ENCODE measurements around the gene BUD31.
"Not testable (repeated sequence)": the region's sequence is repeated elsewhere in the genome, so short reads cannot be mapped to it uniquely, and the experiment has no call there.

Gene BUD31

DNA sequence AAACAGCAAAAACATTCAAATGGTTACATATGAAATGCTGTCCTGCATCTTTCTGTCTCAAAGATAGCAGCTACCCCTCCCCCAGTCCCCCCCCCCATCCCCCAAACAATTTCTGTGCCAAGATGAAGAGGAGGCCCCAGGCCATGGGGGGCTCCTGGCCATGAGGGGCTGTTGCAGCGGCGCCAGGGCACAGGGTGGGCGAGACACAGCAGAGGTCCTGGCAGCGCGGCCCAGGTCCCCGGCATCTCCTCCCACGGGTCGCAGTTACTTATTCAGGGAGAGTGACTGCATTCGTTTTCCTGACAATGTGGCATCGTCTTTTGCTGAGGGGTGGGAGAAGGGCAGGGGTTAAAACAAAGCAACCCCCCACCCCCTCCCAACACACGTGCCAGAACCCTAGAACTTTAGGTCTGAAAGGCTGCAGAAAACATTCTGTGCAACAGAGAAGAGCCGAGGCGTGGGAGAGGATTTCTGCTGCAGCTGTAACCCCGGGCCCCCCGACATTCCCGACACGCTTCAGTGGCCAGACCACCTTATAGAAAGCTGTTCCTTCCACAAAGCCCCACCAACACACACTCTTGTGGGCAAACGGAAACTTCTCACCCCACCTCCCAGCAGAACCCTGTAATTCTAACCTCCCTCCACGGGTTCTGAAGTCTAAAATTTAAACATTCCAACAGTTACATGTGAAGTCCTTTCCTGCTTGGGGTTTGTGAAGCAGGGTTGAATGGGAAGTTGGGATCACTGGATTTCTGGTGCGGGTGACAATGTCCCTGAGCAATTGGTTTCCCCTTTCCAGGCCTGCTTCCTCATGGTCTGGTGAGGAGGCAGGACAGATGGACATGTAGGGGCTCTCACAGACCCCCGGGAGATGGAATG is 12.1 kb upstream of the BUD31 start:
- H3K4me3 ChIP-seq (ENCODE audit: low read depth, low read length) = no peak overlapping the region
- no peak for DNase-seq (ENCODE audit: low read depth)

DNA sequence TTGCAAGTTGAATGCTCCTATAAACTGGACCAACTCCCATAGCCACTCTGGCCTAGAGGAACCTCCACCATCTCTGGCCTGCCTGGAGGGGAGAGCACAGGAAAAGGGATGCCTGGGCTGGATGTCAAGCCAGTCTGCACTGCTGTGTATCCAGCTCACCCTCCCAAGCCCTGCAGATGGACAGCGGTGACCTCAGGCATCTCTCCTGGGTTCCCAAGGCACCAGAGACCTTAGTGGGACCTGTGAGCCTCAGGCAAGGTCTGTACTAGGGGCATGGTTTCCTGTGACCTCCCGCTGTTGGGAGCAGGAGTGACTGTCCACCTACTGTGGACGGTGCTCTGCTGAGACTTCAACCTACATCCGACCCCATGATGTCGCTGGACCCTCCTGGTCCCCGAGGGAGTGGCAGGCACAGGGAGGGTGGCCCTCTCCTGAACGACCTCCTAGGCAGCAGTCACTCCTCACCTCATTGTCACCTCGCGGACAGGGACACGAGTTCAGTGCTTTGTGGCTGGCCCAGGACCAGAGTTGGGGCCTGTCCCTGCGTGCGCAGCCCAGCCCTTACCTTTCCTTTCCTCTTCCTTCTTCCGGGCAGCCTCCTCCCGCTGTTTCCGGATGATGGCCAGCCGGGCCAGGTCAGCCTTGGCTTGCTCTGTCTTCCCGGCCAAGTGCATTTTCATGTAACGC is 11.3 kb upstream of the BUD31 start:
- H3K4me3 ChIP-seq (ENCODE audit: low read depth, low read length) = no peak overlapping the region
- no peak for DNase-seq (ENCODE audit: low read depth)

DNA sequence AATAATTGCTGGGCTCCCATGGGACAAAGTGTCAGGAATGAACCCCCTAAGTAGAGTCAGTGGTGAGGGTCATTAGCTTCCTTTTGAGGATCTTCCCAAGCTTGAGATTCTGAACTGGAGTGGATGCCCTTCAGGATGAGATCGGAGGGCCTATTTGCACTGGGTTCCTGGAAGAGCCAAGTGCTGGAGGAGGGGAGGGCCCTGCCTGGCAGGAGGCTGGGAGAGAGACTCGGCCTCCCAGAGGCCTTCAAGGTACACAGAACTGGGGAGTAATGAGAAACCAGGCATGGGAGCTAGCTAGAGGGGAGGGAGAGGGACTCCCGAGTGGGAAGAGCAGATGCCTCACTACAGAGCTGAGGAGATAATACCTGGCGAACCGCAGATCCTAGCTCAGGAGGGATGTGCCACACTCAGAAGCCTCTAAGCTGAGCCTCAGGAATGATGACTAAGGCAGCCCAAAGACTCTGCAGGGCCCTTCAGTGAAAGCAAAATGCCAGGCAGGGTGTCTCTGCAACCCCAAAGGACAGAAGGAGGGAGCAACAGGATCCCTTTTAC is 9.8 kb upstream of the BUD31 start:
- no peak for DNase-seq (ENCODE audit: low read depth)
- no peak overlapping the region for H3K4me3 ChIP-seq (ENCODE audit: low read depth, low read length)

DNA sequence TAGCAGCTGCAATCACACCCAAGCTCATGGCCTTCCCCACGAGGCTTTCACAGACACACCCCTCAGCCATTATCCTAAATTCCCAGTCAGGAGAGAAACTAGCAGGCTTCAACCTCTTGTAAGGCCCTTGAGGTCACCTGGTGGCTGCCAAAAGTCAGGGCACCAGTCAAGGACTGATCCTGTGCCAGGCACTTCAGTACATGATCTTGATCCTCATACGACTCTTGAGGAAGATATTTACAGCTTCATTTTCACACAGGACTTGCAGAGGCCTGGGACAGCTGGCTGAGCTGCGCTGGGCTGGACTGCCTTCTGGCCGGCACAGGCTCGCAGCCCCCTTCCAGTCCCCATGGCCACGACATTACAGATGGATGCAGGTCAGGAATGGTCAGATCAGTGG is 9.2 kb upstream of the BUD31 start:
- no peak overlapping the region for H3K4me3 ChIP-seq (ENCODE audit: low read depth, low read length)
- DNase-seq (ENCODE audit: low read depth) = no peak

DNA sequence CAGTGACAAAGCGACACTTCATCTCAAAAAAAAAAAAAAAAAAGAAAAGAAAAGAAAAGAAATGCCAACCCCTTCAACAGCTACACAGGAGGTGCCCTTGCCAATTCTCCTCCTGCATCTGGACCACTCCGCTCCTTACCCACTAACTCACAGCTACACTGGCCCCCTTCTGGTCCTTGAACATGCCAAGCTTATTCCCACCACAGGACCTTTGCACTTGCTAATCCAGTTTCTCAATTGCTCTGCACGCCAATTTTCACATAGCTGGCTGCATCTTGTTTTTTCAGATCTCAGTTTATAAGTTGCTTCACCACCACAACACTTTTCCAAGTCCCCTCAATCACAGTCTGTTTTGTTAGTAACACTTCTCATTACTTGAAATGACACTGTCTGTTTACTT is 5.9 kb upstream of the BUD31 start:
- no peak overlapping the region for H3K4me3 ChIP-seq (ENCODE audit: low read depth, low read length)
- DNase-seq (ENCODE audit: low read depth) = no peak

DNA sequence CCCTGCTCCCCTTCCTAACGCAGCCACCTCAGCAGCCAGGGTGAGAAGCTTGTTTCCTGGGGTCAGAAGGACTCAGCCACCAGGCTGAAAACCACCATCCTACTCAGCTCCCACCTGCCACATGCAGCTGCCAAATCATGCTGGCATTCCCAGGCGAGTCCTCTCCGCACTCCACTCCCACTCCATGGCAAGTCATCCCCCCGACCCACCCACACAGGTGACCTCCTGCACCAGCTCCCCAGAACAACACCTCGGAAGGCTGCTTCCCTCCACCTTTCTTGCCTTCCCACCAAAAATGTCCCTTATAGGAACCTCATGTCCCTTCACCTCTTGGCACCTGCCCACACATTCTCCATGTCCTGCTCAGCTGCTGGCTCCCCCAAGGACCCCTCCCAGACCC is 5.0 kb upstream of the BUD31 start:
- H3K4me3 ChIP-seq (ENCODE audit: low read depth, low read length) = no peak overlapping the region

DNA sequence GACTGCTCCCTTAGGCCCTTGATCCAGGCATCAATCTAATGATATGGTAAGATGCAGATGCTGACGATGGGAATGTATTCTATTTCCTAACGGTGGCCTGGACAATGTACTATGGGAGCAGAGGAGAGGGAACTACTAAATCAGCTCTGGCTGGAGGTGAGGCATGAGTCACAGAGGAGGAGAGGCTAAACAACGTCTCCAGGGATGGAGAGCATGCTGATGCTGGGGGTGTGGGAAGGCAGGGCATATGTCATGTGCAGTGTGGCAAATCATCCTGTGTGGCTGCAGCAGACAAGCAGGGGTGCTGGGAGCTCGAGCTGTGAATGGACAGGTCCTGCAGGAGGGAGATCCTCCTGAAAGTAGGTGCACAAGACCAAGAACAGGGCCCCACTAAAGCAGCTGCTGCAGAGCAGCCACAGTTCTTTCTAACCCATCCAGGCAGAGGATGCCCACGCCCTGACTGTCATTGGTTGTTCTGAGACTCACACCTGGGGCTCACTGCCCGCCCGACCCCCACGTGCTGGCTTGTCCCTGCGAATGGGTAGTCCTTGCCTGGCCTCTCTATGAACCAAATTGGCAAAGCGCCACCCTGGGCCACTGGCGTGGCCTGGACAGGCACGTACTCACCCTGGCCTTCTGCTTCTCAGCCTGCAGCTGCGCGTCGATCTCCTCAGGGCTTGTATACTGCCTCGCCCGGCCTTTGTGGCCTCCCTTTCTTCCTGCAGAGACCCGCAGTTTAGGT is 4.4 kb upstream of the BUD31 start:
- H3K4me3 ChIP-seq (ENCODE audit: low read depth, low read length) = no peak overlapping the region
- peak; percentile 32 for DNase-seq (ENCODE audit: low read depth)

More for the DNA sequence above, 5.0 kb upstream of the BUD31 start:
- DNase-seq (ENCODE audit: low read depth) = no peak

DNA sequence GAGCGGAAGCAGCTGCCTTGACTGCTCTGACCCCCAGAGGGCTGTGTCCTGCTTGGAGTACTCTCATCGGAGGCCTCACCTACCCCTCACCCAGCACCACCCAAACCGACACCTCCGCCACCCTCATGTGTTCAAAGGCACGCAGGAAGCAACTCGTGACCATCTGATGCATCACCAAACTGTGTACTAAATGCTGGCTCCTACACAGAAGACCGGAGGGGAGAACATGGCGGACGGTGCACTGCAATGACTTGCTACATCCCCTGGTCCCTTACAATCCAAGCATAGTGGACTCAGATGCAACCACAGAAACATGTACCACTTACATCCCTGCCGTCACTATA is 3.8 kb upstream of the BUD31 start:
- DNase-seq (ENCODE audit: low read depth) = no peak

DNA sequence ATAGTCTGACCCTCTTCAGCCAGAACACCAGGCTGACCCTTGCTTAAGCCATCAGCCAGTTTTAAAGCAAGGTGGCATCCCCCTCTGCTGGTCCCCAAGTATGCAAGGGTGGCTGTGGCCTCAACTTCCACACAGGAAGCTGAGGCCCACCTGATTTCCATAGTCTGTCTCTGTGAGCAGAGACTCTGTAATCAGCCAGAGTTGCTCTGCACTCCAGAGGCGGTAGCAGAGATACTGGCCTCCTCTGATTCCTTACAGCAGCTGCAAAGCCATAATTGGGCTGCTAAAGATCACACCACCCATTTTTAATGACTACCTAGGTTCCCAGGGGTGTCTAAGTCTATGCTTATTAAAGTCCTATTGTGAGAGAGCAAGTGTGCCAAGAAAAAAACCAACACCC is 2.2 kb upstream of the BUD31 start:
- DNase-seq (ENCODE audit: low read depth) = no peak
- no peak overlapping the region for H3K4me3 ChIP-seq (ENCODE audit: low read depth, low read length)

More for the DNA sequence above, 3.8 kb upstream of the BUD31 start:
- no peak overlapping the region for H3K4me3 ChIP-seq (ENCODE audit: low read depth, low read length)

DNA sequence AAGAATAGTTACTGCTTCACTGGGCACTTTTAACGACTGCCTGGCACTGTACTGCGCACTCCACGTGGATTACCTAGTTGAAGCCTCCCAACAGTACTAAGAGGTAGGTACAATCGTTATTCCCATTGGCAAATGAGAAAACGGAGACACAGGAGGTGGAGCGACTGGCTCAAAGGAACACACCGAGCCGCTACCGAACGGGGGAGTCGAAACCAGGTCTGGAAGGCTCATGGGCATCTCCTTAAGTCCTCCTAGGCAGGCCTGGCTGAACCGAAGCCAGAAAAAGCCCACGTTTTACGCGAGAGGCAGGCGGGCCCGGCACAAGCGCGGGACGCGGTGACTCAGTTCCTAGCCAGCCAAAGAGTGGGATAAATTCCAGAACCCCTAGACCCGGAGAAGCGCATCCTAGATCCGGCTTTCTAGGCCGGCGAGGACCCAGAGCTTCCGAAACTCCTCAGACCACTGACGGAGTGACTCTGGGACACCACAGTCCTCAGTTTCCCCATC is 844 bp upstream of the BUD31 start:
- DNase-seq (ENCODE audit: low read depth) = peak; percentile 63

DNA sequence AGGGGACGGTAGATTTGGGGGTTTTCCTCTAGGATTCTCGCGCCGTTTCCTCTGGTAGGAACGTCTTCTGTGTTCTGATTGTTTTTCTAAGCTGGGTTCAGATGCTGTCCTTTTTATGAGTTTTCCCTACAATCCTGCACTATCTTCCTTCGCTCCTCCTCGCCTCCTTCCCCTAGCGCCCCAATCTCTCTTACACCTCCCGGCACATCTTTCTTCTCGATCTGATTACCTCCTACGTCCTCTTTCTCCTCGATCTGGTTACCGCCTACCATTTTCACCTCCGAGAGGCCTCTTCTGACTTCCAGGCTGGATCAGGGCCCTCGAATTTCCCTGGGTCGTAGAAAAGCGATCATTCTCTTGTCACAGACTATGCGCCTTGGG is 413 bp downstream of the BUD31 start:
- DNase-seq (ENCODE audit: low read depth) = no peak

More for the DNA sequence above, 844 bp upstream of the BUD31 start:
- H3K4me3 ChIP-seq (ENCODE audit: low read depth, low read length) = peak overlapping the region; percentile 87

DNA sequence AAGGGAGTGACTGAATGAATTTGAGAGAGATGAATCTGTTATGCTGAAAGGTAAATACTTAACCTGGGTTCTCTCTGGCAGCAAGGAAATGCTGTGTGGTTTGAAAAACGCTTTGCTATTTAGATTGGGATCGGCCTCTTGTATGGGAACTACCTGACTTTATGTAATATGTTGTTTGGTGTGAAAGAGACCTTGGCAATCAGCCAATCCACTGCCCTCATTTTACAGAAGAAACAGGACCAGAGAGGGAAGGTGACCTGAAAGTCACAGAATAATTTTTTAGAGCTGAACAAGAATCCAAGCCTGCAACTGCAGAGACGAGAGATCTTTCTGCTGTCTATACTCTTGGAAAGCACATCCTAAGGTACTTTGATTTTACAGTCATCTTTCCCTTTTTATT is 1.0 kb downstream of the BUD31 start:
- DNase-seq (ENCODE audit: low read depth) = no peak
- H3K4me3 ChIP-seq (ENCODE audit: low read depth, low read length) = peak overlapping the region; percentile 87

More for the DNA sequence above, 413 bp downstream of the BUD31 start:
- H3K4me3 ChIP-seq (ENCODE audit: low read depth, low read length) = peak overlapping the region; percentile 87

DNA sequence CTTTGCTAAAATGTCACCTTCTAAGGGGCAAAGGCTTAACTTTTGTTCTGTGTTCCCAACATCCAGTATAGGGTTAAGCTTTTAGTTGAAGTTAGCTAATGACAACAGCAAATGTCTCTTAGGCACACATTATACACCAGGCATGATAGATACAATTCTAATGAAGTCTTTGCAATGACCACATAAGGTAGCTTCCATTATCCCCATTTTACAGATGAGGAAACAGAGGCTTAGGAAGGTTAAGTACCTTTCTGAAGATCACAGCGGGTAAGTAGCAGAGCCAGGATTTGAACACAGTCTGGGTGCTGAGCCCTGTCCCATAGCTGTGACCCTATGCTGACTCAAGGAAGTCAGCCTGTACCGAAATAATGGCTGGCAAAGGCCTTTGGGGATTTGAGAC is 1.9 kb downstream of the BUD31 start:
- no peak overlapping the region for H3K4me3 ChIP-seq (ENCODE audit: low read depth, low read length)

DNA sequence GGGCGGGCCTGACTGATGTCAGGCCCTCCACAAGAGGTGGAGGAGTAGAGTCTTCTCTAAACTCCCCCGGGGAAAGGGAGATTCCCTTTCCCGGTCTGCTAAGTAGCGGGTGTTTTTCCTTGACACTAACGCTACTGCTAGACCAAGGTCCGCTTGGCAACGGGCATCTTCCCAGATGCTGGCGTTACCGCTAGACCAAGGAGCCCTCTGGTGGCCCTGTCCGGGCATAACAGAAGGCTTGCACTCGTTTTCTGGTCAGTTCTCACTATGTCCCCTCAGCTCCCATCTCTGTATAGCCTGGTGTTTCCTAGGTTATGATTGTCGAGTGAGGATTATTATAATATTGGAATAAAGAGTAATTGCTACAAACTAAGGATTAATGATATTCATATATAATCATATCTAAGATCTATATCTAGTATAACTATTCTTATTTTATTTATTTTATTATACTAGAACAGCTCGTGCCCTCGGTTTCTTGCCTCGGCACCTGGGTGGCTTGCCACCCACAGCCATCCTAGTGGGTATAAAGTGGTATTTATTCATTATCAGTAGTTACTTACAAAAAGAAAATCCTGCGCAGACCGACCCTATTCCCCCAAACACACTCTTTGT is 6.9 kb downstream of the BUD31 start:
- DNase-seq (ENCODE audit: low read depth); H3K4me3 ChIP-seq (ENCODE audit: low read depth, low read length): not testable (repeated sequence)

More for the DNA sequence above, 1.9 kb downstream of the BUD31 start:
- no peak for DNase-seq (ENCODE audit: low read depth)

DNA sequence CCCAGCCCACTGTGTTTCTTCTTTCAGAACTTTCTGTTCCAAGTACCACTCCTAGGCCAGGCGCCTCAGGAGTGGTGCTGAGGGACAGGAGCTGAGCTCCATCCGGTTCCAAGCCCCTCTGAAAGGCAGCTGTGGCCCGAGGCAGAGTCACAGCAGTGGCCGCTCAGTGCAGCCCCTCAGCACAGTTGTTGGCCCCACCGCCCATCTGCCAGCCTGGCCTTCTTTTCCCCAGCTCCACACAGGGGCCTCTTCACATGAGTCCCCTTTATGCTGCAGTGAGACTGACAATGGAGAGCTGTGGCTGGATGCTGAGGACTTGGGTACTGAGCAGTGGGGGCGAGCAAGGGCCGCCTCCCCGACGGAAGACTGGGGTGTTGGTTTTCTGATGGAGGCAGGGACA is 9.5 kb downstream of the BUD31 start:
- no peak for DNase-seq (ENCODE audit: low read depth)
- H3K4me3 ChIP-seq (ENCODE audit: low read depth, low read length) = no peak overlapping the region

DNA sequence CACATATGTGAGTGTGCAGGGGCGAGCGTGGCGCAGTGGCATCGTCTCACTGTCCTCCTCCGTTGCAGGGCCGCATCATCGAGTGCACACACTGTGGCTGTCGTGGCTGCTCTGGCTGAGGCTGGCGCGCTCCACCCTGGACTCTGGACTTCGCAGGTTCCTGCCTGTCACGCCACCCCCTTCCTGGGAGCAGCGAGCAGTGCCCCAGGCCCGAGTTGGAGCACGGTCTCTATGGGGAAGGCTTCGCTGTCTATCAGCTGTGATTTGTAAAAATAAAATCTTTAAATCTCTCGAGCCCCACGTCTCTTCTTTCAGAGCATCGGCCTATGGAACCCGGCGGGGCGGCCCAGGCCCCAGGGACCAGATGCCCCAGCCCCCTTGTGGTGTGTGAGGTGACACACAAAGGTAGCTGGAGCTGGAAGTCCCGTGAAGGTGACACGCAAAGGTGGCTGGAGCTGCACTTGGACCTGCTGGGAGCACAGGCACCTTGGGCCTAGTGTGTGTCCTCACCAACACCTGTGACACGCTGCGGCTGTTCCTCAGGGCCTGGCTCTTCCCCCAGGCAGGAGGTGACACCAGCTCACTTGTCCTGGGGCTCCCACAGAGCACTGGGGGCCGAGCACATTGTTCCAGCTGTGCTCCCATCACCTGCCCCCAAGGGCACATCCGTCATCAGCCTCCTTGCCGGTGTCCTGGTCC is 10.7 kb downstream of the BUD31 start:
- no peak overlapping the region for H3K4me3 ChIP-seq (ENCODE audit: low read depth, low read length)
- DNase-seq (ENCODE audit: low read depth) = no peak

DNA sequence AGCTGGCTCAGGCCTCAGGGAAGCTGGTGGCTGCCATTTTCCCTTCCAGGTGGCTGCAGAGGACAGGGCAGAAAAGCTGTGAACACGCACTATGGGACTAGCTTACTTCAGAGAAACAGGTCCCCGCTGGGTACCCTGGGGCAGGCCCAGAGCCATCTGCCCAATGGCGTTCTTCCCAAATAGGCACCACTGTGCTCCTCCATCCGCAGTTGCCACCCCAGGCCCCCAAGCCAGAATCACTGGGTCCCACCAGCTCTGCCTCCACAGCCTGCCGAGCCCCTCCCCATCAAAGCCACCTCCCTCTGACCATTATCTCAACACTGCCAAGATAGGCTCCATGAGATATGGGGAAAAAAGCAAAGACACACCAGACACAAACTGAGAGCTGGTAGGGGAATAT is 11.4 kb downstream of the BUD31 start:
- no peak for DNase-seq (ENCODE audit: low read depth)
- no peak overlapping the region for H3K4me3 ChIP-seq (ENCODE audit: low read depth, low read length)

DNA sequence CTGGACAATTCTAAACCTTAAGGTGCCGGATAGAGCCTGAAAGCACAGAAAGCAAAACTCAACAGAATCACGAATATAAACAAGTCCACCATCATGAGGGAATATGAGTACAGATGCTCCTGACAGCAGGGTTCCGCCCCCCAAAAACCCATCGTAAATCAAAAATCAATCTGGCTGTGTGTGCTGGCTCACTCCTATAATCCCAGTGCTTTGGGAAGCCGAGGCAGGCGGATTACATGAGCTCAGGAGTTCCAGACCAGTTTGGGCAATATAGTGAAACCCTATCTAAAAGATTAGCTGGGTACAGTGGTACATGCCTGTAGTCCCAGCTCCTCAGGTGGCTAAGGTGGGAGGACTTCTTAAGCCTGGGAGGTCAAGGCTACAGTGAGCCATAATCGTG is 12.2 kb downstream of the BUD31 start:
- no peak for DNase-seq (ENCODE audit: low read depth)
- no peak overlapping the region for H3K4me3 ChIP-seq (ENCODE audit: low read depth, low read length)

DNA sequence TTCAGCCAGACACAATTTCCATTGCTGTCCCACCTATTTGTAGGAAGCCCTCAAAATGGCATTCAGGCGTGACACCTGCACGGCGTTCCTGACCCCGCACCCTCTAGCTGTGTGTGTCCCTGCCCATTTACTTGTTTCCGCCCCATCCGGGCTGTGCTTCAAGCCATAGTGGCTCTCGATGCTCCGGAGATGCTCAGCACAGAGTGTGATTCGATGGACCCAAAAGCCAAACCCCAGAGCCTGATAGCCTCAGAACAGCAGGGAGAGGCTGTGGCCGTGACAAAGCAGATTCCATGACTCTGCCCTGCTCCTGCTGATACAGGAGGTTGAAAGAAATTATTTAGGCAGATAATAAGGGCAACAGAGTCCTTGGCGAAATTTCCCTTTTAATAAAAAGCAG is 13.4 kb downstream of the BUD31 start:
- DNase-seq (ENCODE audit: low read depth) = no peak

More for the DNA sequence above, 13.4 kb downstream of the BUD31 start:
- H3K4me3 ChIP-seq (ENCODE audit: low read depth, low read length) = no peak overlapping the region
